MM.1S (cell line): ENCODE data around the gene OBSCN.

ENCODE experiments used
- EZH2 ChIP-seq: fragments of 300-600 bp; sonication (generic); optimal IDR thresholded peaks from 2 replicates; pipeline ENCODE3; 2017; ENCODE audit warnings: low read depth, mild to moderate bottlenecking, antibody characterized with exemption, low read length, mixed read lengths
- EZH2phosphoT487 ChIP-seq: fragments of 300-600 bp; sonication (generic); IDR thresholded peaks from 2 replicates; pipeline ENCODE4 v1.6.1; 2018; ENCODE audit warnings: antibody characterized with exemption, low read length
- TF ChIP-seq, protein P1 (sequence below): fragments of 300-600 bp; sonication (generic); IDR thresholded peaks from 2 replicates; pipeline ENCODE4 v1.5.1; 2016; ENCODE audit warnings: antibody characterized with exemption, low read length, mixed read lengths

GRCh38 chr1:228376651-228377631 lies 169.1 kb downstream of the OBSCN start:
- TF ChIP-seq, protein P1, sequence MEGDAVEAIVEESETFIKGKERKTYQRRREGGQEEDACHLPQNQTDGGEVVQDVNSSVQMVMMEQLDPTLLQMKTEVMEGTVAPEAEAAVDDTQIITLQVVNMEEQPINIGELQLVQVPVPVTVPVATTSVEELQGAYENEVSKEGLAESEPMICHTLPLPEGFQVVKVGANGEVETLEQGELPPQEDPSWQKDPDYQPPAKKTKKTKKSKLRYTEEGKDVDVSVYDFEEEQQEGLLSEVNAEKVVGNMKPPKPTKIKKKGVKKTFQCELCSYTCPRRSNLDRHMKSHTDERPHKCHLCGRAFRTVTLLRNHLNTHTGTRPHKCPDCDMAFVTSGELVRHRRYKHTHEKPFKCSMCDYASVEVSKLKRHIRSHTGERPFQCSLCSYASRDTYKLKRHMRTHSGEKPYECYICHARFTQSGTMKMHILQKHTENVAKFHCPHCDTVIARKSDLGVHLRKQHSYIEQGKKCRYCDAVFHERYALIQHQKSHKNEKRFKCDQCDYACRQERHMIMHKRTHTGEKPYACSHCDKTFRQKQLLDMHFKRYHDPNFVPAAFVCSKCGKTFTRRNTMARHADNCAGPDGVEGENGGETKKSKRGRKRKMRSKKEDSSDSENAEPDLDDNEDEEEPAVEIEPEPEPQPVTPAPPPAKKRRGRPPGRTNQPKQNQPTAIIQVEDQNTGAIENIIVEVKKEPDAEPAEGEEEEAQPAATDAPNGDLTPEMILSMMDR: no peak
- TF ChIP-seq EZH2phosphoT487 (no peak), EZH2 (no peak)
